Heart left ventricle (tissue), 13 donors: Measurements from ENCODE around the gene ARL15.

Experiments
- CTCF ChIP-seq, 12 donors: fragments of 200-600 bp; sonication (generic) in 4 of 12; IDR thresholded peaks; one replicate each; pipeline versions ENCODE4 v1.5.0 to v1.8.0; 2018 to 2022; ENCODE audit warnings: antibody characterized with exemption in 12 of 12, mild to moderate bottlenecking in 5 of 12
- POLR2A ChIP-seq, 2 donors: fragments of 450-650 bp; IDR thresholded peaks; one replicate each; pipeline ENCODE4 v1.6.1; 2017; ENCODE audit warnings: antibody characterized with exemption in 2 of 2, mild to moderate bottlenecking in 2 of 2, moderate library complexity in 2 of 2
- donor health status: ischemic (EF 13 %, LVEDD 7.1; RV severe dilation, severe dysfunction).
- donor health status: DM: no; HTN: yes; CAD: no.
- donor health status: DM: no; HTN: no; CAD: no.
- donor health status: ischemic (EF 25% LVEDD 6.9; RV normal size, moderate dysfunction).
- donor health status: ischemic (EF 25% LVEDD 5.7; RV mildly dilated, moderate dysfunction).
- donor health status: ischemic (EF 35%, LVEDD 5.7; RV mildly dilated, moderate dysfunction).
- donor health status: nonischemic (EF 11% LVEDD 7.7; RV severe dilation, severe dysfunction).
- donor health status: DM: yes; HTN: yes; CAD: no.
- donor health status: PGD.
- donor health status: ischemic (EF 29% LVEDD 5.4; RV normal size, mild dysfunction).
- donor health status: nonischemic (EF 23%, LVEDD 6.1; RV moderate dilation, normal function).

GRCh38 chr5:54009357-54009756, 301.0 kb downstream of the ARL15 start:
- TF ChIP-seq CTCF (IDR thresholded peaks at IDR 0.05) = no peak
- no peak for TF ChIP-seq POLR2A (IDR thresholded peaks at IDR 0.05)
